Stimulated activated CD8-positive, alpha-beta memory T cell treated with anti-CD3 and anti-CD28 coated beads, Interleukin-15, amount 100 ng/mL, for 4 hours (primary cell): ENCODE results near the gene CMTM5.

Source experiments
- DNase-seq, 2 donors: peaks; one replicate each; pipeline ENCODE4 v3.0.0-alpha.2; 2020; ENCODE audit warnings: low read depth in 2 of 2

The CMTM5 gene

GRCh38 chr14:23358042-23358441, 18.8 kb upstream of the CMTM5 start:
- DNase-seq = no peak

- no peak for DNase-seq
Observed at GRCh38 chr14:23358553-23359166, 18.2 kb upstream of the CMTM5 start.

GRCh38 chr14:23359167-23359626, 17.6 kb upstream of the CMTM5 start:
- DNase-seq = no peak

GRCh38 chr14:23359722-23360447, 17.0 kb upstream of the CMTM5 start:
- no peak for DNase-seq

GRCh38 chr14:23360496-23360895, 16.4 kb upstream of the CMTM5 start:
- DNase-seq = no peak

- no peak for DNase-seq
Observed at GRCh38 chr14:23361320-23361719, 15.5 kb upstream of the CMTM5 start.

GRCh38 chr14:23361763-23362162, 15.1 kb upstream of the CMTM5 start:
- no peak for DNase-seq

- no peak for DNase-seq
Observed at GRCh38 chr14:23362200-23362599, 14.6 kb upstream of the CMTM5 start.

GRCh38 chr14:23364164-23365035, 12.4 kb upstream of the CMTM5 start:
- no peak for DNase-seq

GRCh38 chr14:23365036-23365731, 11.7 kb upstream of the CMTM5 start, which contains the start of gene EFS:
TSS of gene EFS (minus strand) at chr14:23365172. CDS start at chr14:23365025, 147 bp downstream.
- DNase-seq = no peak

- no peak for DNase-seq
Observed at GRCh38 chr14:23365732-23366425, 11.0 kb upstream of the CMTM5 start.

- no peak for DNase-seq
Observed at GRCh38 chr14:23366426-23366921, 10.4 kb upstream of the CMTM5 start.

GRCh38 chr14:23370221-23370620, 6.6 kb upstream of the CMTM5 start:
- DNase-seq = no peak

GRCh38 chr14:23371865-23372264, 5.0 kb upstream of the CMTM5 start:
- no peak for DNase-seq

- no peak for DNase-seq
Observed at GRCh38 chr14:23372509-23372908, 4.3 kb upstream of the CMTM5 start, which contains the start of gene IL25. TSS of gene IL25 (plus strand) at chr14:23372809.

- DNase-seq = no peak
Observed at GRCh38 chr14:23373041-23373440, 3.8 kb upstream of the CMTM5 start.

GRCh38 chr14:23375527-23376251, 1.2 kb upstream of the CMTM5 start:
- DNase-seq = no peak

- no peak for DNase-seq
Observed at GRCh38 chr14:23377198-23377550, 328 bp downstream of the CMTM5 start.

- DNase-seq = no peak
Observed at GRCh38 chr14:23377573-23378563, 1.0 kb downstream of the CMTM5 start.
